NCI-H2171 treated with DMSO at 0.1 percent for 48 hours (cell line): Measurements from ENCODE around the gene KCNIP1.
"Not testable (repeated sequence)": the region's sequence is repeated elsewhere in the genome, so short reads cannot be mapped to it uniquely, and the experiment has no call there.

Experiments used
- DNase-seq: peaks from one replicate; lab custom pipeline; 2025; lab: John Stamatoyannopoulos, UW

Gene KCNIP1

DNA sequence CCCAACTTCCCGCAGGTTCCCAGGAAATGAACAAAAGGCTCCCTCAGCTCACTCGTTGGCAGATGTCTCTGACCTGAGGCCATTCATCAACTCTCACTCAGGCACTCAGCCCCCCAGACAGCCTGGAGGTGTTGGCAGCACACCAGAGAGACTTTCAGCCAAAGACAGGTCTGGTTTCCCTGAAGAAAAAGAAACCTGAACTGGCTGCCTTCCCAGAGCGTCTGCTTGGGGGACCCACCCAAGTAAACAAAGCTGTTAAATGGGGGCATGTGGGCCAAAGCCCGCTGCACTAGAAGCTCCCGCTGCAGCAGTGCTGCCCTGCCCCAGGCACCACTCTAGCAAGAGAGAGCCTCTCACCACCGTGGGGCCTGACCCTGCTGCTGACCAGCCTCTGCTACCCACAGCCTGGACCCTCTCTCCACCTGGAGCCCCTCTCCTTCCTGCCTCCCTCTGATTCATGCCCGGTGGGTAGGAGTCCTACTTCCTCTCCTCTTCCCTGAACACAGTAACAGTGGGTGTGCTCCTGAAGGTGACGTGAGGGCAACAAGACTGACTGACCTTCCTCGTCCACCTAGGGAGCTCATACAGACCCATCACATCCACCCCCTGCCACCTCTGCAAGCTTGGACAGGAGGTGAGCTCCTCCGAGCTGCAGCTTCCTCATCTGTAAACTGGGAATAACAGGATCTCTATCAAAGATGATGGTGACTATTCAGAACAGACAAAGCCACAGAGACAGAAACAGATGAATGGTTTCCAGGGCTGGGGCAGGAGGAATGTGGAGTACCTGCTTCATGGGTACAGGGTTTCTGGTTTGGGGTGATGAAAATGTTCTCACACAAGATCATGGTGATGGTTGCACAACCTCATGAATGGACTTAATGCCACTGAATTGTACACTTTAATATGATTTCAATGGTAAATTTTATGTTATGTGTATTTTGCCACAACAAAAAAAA, 248.7 kb downstream of the KCNIP1 start:
- DNase-seq: peak; percentile 90

DNA sequence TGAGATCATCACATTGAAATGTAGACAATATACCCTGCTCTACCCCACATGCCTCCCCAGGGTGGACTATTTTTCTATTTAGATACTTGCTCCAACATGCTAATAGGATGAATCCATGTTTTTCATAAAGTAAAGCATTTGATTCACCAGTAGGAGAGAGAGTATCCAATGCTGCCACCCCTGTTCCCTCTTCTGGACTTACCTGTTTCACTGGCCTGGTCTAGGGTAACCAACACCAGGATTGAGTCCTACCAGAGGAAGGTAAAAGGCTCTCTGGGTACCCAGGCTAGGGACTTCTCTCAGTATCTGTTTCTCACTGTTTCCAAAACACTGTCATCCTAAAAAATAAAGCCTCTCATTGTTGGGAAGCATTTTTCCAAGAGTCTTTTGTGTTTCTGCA, 249.5 kb downstream of the KCNIP1 start:
- no peak for DNase-seq

GRCh38 chr5:170754508-170754907, 250.7 kb downstream of the KCNIP1 start:
- not testable (repeated sequence) for DNase-seq

DNA sequence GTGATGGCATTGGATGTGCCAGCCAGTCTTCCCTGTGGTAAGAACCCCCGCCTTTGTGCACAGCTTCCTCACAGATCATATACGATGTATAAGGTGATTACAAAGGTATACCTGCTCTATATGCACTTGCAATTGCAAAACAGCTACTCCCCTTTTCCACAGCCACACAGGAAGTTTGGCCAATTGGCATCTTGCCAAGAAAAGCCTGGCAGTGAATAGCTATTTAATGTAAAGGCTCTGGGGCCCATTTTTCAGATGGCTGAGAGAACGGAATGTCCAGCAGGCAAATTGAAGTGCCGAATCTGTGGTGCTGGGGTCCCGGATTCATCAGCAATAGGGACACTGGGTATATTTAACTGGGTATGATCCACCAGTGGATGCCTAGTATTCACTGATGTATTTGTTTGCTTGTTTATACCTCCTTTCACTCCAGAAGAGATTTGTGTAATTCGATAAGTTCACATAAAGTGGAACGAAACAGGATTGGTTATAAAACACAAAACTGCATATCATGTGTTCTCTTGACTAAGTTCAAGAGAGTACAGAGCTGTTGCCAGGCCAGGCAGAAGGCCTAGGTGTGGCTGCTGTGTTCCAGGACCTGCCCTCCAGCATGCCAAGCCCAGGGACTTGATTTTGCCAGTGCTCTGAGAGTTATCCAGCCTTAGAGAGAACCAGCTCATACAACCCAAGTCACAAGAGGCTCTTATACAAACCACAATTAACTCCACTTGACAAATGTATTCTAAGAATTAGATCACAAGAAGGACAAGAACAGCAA, 252.0 kb downstream of the KCNIP1 start:
- DNase-seq: peak; percentile 37

GRCh38 chr5:170756691-170757090, 252.9 kb downstream of the KCNIP1 start:
- DNase-seq: no peak

- DNase-seq: no peak
Observed at GRCh38 chr5:170757182-170757601, 253.4 kb downstream of the KCNIP1 start.

- no peak for DNase-seq
Observed at GRCh38 chr5:170757669-170758068, 253.8 kb downstream of the KCNIP1 start.

GRCh38 chr5:170758481-170758880, 254.7 kb downstream of the KCNIP1 start:
- no peak for DNase-seq

GRCh38 chr5:170760113-170760512, 256.3 kb downstream of the KCNIP1 start:
- peak; percentile 68 for DNase-seq

GRCh38 chr5:170761048-170761707, 257.4 kb downstream of the KCNIP1 start:
- DNase-seq: no peak

DNA sequence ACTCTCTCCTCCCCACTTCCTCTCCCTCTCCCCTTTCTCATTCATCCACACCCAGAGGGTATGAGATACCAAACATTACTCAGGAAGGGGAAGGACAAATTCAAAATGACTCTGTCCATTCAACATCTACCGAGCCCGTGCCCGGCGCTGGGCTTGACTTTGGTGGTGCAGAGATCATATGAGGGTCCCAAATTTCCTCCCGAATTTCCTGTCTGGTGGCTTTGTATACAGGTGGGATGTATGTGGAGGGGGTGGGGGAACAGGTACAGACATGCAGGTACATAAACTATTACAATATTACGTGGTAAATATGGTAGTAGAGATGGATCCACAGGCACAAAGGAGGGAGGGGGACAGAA, 257.9 kb downstream of the KCNIP1 start:
- DNase-seq: no peak

DNA sequence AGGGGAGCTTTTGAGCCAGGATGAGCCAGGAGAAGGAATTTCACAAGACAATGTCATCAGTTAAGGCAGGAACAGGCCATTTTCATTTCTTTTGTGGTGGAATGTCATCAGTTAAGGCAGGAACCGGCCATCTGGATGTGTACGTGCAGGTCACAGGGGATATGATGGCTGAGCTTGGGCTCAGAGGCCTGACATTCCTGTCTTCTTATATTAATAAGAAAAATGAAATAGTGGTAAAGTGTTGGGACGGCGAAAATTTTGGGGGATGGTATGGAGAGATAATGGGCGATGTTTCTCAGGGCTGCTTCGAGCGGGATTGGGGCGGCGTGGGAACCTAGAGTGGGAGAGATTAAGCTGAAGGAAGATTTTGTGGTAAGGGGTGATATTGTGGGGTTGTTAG, 258.5 kb downstream of the KCNIP1 start:
- not testable (repeated sequence) for DNase-seq

DNA sequence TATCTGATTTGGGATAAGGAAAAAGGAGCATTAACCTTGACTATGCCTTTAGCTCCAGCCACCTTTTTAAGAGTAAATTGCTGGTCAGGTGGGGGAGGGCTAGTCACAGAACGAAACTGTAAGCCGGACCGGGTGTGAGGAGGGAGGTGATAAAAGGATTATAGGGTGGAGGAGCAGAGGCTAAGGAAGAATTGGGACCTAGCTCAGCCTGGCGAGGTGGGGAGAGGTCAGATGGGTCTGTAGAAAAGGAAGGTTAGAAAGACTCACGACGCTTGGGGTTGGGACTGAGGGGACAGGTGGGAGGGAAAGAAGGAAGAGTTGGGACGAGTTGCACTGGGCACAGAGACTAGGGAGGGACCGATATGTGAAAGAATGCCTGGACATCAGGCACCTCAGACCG, 262.0 kb downstream of the KCNIP1 start:
- not testable (repeated sequence) for DNase-seq

GRCh38 chr5:170769246-170769645, 265.4 kb downstream of the KCNIP1 start:
- peak; percentile 85 for DNase-seq

DNA sequence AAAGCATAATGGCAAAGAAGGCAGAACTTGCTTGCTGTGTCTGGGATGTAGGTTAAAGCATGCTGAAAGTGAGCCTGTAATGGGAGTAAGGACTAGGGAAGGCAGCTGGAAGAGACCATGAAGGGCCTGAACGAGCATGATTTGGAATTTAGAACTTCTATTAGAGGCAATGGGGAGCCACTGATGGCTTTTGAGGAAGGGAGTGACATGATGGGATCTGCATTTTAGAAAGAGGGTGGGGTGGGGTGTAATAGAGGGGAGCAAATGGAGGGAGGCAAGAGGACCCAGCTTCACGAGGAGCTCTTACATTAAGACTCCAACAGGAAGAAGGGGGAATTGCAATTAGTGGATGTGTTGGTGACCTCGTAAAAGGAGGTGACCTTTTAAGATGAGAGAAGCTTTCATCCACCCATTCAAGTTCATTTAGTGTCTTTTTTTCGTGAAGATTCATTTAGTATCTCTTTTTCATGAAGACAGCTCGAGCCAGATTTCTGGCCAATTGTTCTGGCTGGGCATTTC, 266.1 kb downstream of the KCNIP1 start:
- DNase-seq: no peak

DNA sequence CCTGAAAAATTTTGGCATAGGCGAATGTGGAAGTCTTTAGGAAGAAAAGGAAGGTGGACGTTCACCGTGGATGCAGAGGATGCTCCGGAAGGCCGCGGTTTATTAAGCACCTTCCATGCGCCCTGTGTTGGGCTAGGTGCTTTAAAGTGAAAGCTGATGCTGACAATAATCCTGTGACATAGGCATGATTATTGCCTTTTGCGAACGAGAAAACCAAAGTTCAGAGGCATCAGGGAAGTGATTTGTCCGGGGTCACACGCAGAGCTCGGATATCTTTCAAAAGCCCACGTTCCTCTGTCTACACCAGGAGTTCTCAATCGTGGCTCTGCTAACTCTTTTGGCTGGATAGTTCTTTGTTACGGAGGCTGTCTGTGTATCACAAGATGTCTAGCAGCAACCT, 267.7 kb downstream of the KCNIP1 start:
- no peak for DNase-seq

GRCh38 chr5:170773024-170773985, 269.5 kb downstream of the KCNIP1 start:
- DNase-seq: no peak

DNA sequence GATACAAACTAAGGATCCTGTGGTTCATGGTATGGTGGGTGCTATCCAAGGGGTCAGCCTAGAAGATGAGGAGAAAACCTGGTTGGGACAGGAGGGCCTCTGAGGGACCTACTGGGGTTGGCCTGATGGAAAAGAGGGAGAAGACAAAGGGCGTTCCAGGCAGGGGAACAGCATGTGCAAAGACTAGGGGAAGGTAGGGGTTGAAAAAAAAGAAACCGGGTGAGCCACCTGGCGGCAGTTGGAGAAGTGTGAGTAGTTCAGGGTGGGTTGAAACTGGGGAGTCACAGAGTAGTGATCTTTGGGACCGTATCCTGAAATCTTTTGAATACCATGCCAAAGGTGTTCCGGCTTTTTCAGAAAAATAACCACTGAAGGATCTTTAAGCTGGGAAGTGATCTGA, 271.0 kb downstream of the KCNIP1 start:
- no peak for DNase-seq

DNA sequence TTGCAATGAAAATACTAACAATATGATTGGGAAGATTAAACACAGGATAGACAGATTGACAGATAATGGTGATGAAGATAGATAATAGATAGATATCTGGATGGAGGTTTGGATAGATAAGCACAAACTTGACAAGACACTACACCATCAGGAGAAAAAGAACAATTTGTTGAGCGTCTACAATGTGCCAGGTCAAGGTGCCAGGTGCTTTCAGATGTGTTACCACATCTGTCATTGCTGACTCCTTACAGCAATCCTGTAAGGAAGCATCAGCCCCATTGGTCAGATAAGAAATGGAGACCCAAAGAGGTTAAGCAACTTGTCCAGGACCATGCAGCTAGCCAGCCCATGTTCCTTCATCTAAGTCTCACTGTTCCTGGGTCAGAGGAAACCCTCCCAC, 278.1 kb downstream of the KCNIP1 start:
- no peak for DNase-seq

GRCh38 chr5:170782438-170782837, 278.6 kb downstream of the KCNIP1 start:
- DNase-seq: no peak
